ENCODE measurements around the gene WNT3. TPM values are rescaled to one million over a fixed set of nuclear protein-coding genes. Genes with fewer than 3 reads are reported as not detected.

WNT3 gene
- total RNA-seq, 2 experiments from 2014 or later: 4.9 to 5.1 TPM

- Histone ChIP-seq H3K4me2 (ENCODE audit: low read length) (no peak overlapping the region), H3K9me3 (ENCODE audit: low read length) (no peaks in the 10 kb centered on the region), H2AFZ (ENCODE audit: low read length) (no peak overlapping the region), H3K36me3 (ENCODE audit: insufficient read depth, low read length) (no peaks in the 10 kb centered on the region), H4K20me1 (ENCODE audit: insufficient read depth, low read length) (no peaks in the 10 kb centered on the region), H3K27ac (ENCODE audit: low read depth, low read length, poor library complexity, severe bottlenecking) (no peak overlapping the region), H3K79me2 (ENCODE audit: insufficient read depth, low read depth, low read length) (no peaks in the 10 kb centered on the region), H3K4me1 (ENCODE audit: insufficient read depth, low read length, poor library complexity, severe bottlenecking) (no peaks in the 10 kb centered on the region), H3K4me3 (ENCODE audit: low read depth, low read length, poor library complexity, severe bottlenecking) (no peak overlapping the region), H3K9me2 (ENCODE audit: insufficient read depth, low read length) (no peaks in the 10 kb centered on the region)
- BruUV-seq (replicated peaks): no TSS peak
- no peak for DNase-seq (ENCODE audit: low spot score)
- ChIA-PET CTCF (ENCODE audit: unreplicated experiment) (no interaction called here), POLR2A (interaction anchor here (0.6 kb wide), 1 partner anchor 15 kb away, joined by 8 read pairs; no protein-coding TSS in a partner anchor)
- intact Hi-C loops (cut with micrococcal nuclease; ENCODE audit: unreplicated experiment): no loop called here
- TF ChIP-seq EZH2phosphoT487 (IDR thresholded peaks at IDR 0.05; ENCODE audit: borderline replicate concordance, low read depth, low read length) (no peak), CTCF (conservative IDR thresholded peaks at IDR 0.05; ENCODE audit: low read length) (no peak)
Observed at GRCh38 chr17:46796084-46796483, 22.4 kb downstream of the WNT3 start.

- TF ChIP-seq CTCF (conservative IDR thresholded peaks at IDR 0.05; ENCODE audit: low read length) (no peak), EZH2phosphoT487 (IDR thresholded peaks at IDR 0.05; ENCODE audit: borderline replicate concordance, low read depth, low read length) (no peak)
- no peaks in the 10 kb centered on the region for H3K36me3 ChIP-seq (ENCODE audit: insufficient read depth, low read length)
- no peaks in the 10 kb centered on the region for H3K9me2 ChIP-seq (ENCODE audit: insufficient read depth, low read length)
- H2AFZ ChIP-seq (ENCODE audit: low read length): no peak overlapping the region
- CTCF ChIA-PET (ENCODE audit: unreplicated experiment): no interaction called here
- BruUV-seq (replicated peaks): no TSS peak
- no peaks in the 10 kb centered on the region for H4K20me1 ChIP-seq (ENCODE audit: insufficient read depth, low read length)
- H3K4me1 ChIP-seq (ENCODE audit: insufficient read depth, low read length, poor library complexity, severe bottlenecking): no peaks in the 10 kb centered on the region
- H3K79me2 ChIP-seq (ENCODE audit: insufficient read depth, low read depth, low read length): no peaks in the 10 kb centered on the region
- POLR2A ChIA-PET: no interaction called here
- H3K4me3 ChIP-seq (ENCODE audit: low read depth, low read length, poor library complexity, severe bottlenecking): no peak overlapping the region
- H3K27ac ChIP-seq (ENCODE audit: low read depth, low read length, poor library complexity, severe bottlenecking): no peak overlapping the region
- no peak for DNase-seq (ENCODE audit: low spot score)
- intact Hi-C loops (cut with micrococcal nuclease; ENCODE audit: unreplicated experiment): no loop called here
- no peak overlapping the region for H3K4me2 ChIP-seq (ENCODE audit: low read length)
- H3K9me3 ChIP-seq (ENCODE audit: low read length): no peaks in the 10 kb centered on the region
Observed at GRCh38 chr17:46795379-46795952, 23.0 kb downstream of the WNT3 start.

GRCh38 chr17:46794318-46794717 is 24.2 kb downstream of the WNT3 start:
- no peaks in the 10 kb centered on the region for H3K36me3 ChIP-seq (ENCODE audit: insufficient read depth, low read length)
- BruUV-seq (replicated peaks): no TSS peak
- H3K9me2 ChIP-seq (ENCODE audit: insufficient read depth, low read length): no peaks in the 10 kb centered on the region
- H4K20me1 ChIP-seq (ENCODE audit: insufficient read depth, low read length): no peaks in the 10 kb centered on the region
- no peak overlapping the region for H3K27ac ChIP-seq (ENCODE audit: low read depth, low read length, poor library complexity, severe bottlenecking)
- no peaks in the 10 kb centered on the region for H3K79me2 ChIP-seq (ENCODE audit: insufficient read depth, low read depth, low read length)
- no peaks in the 10 kb centered on the region for H3K4me1 ChIP-seq (ENCODE audit: insufficient read depth, low read length, poor library complexity, severe bottlenecking)
- no peaks in the 10 kb centered on the region for H3K9me3 ChIP-seq (ENCODE audit: low read length)
- CTCF ChIA-PET (ENCODE audit: unreplicated experiment): no interaction called here
- H2AFZ ChIP-seq (ENCODE audit: low read length): no peak overlapping the region
- no peak for DNase-seq (ENCODE audit: low spot score)
- no peak for TF ChIP-seq CTCF (conservative IDR thresholded peaks at IDR 0.05; ENCODE audit: low read length)
- TF ChIP-seq EZH2phosphoT487 (IDR thresholded peaks at IDR 0.05; ENCODE audit: borderline replicate concordance, low read depth, low read length): no peak
- no peak overlapping the region for H3K4me2 ChIP-seq (ENCODE audit: low read length)
- H3K4me3 ChIP-seq (ENCODE audit: low read depth, low read length, poor library complexity, severe bottlenecking): no peak overlapping the region
- intact Hi-C loops (cut with micrococcal nuclease; ENCODE audit: unreplicated experiment): no loop called here
- POLR2A ChIA-PET: no interaction called here
